ENCODE measurements around the gene PSEN1. TPM values are rescaled to one million over a fixed set of nuclear protein-coding genes. Genes with fewer than 3 reads are reported as not detected.
"Not testable (repeated sequence)": the region's sequence is repeated elsewhere in the genome, so short reads cannot be mapped to it uniquely, and the experiment has no call there.

Gene PSEN1
- polyA plus RNA-seq, 1 donor (not counting 4 experiments of a cell fraction or from before 2014, with no cell fraction given), result 32.6 TPM

DNA sequence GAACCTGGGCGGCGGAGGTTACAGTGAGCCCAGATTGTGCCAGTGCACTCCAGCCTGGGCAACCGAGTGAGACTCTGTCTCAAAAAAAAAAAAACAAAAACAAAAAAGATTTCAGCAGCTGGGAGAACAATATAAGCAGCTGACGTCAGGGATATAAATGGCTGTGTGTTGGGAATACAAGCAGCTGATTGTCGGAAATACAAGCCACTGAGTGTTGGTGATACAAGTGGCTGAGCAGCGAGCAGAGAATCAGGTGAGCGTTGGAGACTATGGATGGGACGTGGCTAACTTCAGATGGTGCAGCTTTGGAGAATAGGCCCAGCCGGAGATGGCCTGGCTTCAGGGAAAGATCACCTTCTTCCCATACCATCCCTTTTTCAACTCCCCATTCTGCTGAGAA lies 32.0 kb downstream of the PSEN1 start:
- no peaks in the 10 kb centered on the region for H3K79me2 ChIP-seq (ENCODE audit: control insufficient read depth, insufficient read depth, low read length)
- no peaks in the 10 kb centered on the region for H3K9me3 ChIP-seq (ENCODE audit: control insufficient read depth, low read depth, low read length)
- H3K4me2 ChIP-seq (ENCODE audit: control insufficient read depth, extremely low read depth, insufficient read depth, low read depth, low read length), result no peak overlapping the region
- dilution Hi-C loops (cut with MboI; ENCODE audit: extremely low pct_ligation_motif_present, low sequenced_read_pairs), result no loop called here
- no peak overlapping the region for H3K4me3 ChIP-seq (ENCODE audit: control insufficient read depth in 2 of 3, extremely low read depth in 1 of 3, insufficient read depth in 2 of 3, low read depth in 1 of 3, low read length in 3 of 3)
- no peaks in the 10 kb centered on the region for H3K27me3 ChIP-seq (ENCODE audit: control insufficient read depth, extremely low read depth, insufficient read depth, low read length)
- H2AFZ ChIP-seq (ENCODE audit: control insufficient read depth, low read length), result no peak overlapping the region
- peaks cover 6% of the 10 kb centered on the region for H3K4me1 ChIP-seq (ENCODE audit: control insufficient read depth, extremely low read depth, insufficient read depth, low read length)
- no peak for TF ChIP-seq EZH2 (IDR thresholded peaks at IDR 0.05; ENCODE audit: low read length)
- TF ChIP-seq, protein P1, sequence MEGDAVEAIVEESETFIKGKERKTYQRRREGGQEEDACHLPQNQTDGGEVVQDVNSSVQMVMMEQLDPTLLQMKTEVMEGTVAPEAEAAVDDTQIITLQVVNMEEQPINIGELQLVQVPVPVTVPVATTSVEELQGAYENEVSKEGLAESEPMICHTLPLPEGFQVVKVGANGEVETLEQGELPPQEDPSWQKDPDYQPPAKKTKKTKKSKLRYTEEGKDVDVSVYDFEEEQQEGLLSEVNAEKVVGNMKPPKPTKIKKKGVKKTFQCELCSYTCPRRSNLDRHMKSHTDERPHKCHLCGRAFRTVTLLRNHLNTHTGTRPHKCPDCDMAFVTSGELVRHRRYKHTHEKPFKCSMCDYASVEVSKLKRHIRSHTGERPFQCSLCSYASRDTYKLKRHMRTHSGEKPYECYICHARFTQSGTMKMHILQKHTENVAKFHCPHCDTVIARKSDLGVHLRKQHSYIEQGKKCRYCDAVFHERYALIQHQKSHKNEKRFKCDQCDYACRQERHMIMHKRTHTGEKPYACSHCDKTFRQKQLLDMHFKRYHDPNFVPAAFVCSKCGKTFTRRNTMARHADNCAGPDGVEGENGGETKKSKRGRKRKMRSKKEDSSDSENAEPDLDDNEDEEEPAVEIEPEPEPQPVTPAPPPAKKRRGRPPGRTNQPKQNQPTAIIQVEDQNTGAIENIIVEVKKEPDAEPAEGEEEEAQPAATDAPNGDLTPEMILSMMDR (optimal IDR thresholded peaks at IDR 0.05 in 1 of 3, IDR thresholded peaks at IDR 0.05 in 1 of 3, conservative IDR thresholded peaks at IDR 0.05 in 1 of 3; ENCODE audit: extremely low read depth in 1 of 3, insufficient read depth in 2 of 3, low read length in 3 of 3), result no peak
- H3K9ac ChIP-seq (ENCODE audit: control insufficient read depth, extremely low read depth, insufficient read depth, low read length), result no peak overlapping the region
- no peaks in the 10 kb centered on the region for H3K9me1 ChIP-seq (ENCODE audit: control insufficient read depth, extremely low read depth, insufficient read depth, low read length)
- DNase-seq (ENCODE audit: low read depth, low spot score) (no peak), FAIRE-seq (no peak)
- no peaks in the 10 kb centered on the region for H4K20me1 ChIP-seq (ENCODE audit: control insufficient read depth, extremely low read depth, insufficient read depth, low read length)
- peaks cover 20% of the 10 kb centered on the region in 2 experiments for H3K36me3 ChIP-seq (ENCODE audit: control insufficient read depth in 2 of 2, extremely low read depth in 1 of 2, insufficient read depth in 2 of 2, low read length in 2 of 2)
- no peak overlapping the region for H3K27ac ChIP-seq (ENCODE audit: control insufficient read depth, insufficient read depth, low read length)

DNA sequence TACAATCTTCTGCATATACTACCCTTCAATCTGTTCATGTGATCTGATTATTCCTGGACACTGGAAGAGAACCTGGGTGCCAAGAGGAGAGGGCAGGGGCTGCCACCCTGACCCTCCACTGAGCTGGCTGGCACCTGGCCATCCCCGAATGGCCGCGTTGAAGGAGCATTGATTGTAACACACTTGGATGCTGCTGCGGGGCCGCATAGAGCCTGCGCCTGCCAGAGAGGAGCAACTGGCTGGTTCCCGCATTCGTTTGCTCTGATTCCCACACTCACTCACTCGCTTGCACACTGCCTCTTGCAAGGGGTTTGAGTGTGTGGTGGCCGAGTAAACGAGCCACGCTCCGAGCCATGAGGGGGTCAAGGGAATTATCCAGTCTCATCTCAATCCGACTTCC lies 32.4 kb downstream of the PSEN1 start:
- Histone ChIP-seq H3K27me3 (ENCODE audit: control insufficient read depth, extremely low read depth, insufficient read depth, low read length) (no peaks in the 10 kb centered on the region), H3K9me1 (ENCODE audit: control insufficient read depth, extremely low read depth, insufficient read depth, low read length) (no peaks in the 10 kb centered on the region), H3K9me3 (ENCODE audit: control insufficient read depth, low read depth, low read length) (no peaks in the 10 kb centered on the region), H2AFZ (ENCODE audit: control insufficient read depth, low read length) (no peak overlapping the region), H3K4me3 (ENCODE audit: control insufficient read depth in 2 of 3, extremely low read depth in 1 of 3, insufficient read depth in 2 of 3, low read depth in 1 of 3, low read length in 3 of 3) (no peak overlapping the region), H4K20me1 (ENCODE audit: control insufficient read depth, extremely low read depth, insufficient read depth, low read length) (no peaks in the 10 kb centered on the region), H3K36me3 (ENCODE audit: control insufficient read depth in 2 of 2, extremely low read depth in 1 of 2, insufficient read depth in 2 of 2, low read length in 2 of 2) (peaks cover 20% of the 10 kb centered on the region in 2 experiments), H3K79me2 (ENCODE audit: control insufficient read depth, insufficient read depth, low read length) (no peaks in the 10 kb centered on the region), H3K4me2 (ENCODE audit: control insufficient read depth, extremely low read depth, insufficient read depth, low read depth, low read length) (no peak overlapping the region), H3K27ac (ENCODE audit: control insufficient read depth, insufficient read depth, low read length) (no peak overlapping the region), H3K4me1 (ENCODE audit: control insufficient read depth, extremely low read depth, insufficient read depth, low read length) (peaks cover 6% of the 10 kb centered on the region), H3K9ac (ENCODE audit: control insufficient read depth, extremely low read depth, insufficient read depth, low read length) (no peak overlapping the region)
- dilution Hi-C loops (cut with MboI; ENCODE audit: extremely low pct_ligation_motif_present, low sequenced_read_pairs), result no loop called here
- no peak for FAIRE-seq
- no peak for TF ChIP-seq EZH2 (IDR thresholded peaks at IDR 0.05; ENCODE audit: low read length)
- TF ChIP-seq, protein P1 (optimal IDR thresholded peaks at IDR 0.05 in 1 of 3, IDR thresholded peaks at IDR 0.05 in 1 of 3, conservative IDR thresholded peaks at IDR 0.05 in 1 of 3; ENCODE audit: extremely low read depth in 1 of 3, insufficient read depth in 2 of 3, low read length in 3 of 3), result no peak
- DNase-seq (ENCODE audit: low read depth, low spot score), result no peak

DNA sequence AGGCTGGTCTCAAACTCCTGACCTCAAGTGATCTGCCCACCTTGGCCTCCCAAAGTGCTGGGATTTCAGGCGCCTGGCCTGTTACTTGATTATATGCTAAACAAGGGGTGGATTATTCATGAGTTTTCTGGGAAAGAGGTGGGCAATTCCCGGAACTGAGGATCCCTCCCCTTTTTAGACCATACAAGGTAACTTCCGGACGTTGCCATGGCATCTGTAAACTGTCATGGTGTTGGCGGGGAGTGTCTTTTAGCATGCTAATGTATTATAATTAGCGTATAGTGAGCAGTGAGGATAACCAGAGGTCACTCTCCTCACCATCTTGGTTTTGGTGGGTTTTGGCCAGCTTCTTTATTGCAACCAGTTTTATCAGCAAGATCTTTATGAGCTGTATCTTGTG lies 33.5 kb downstream of the PSEN1 start:
- DNase-seq (ENCODE audit: low read depth, low spot score); H3K4me2 ChIP-seq (ENCODE audit: control insufficient read depth, extremely low read depth, insufficient read depth, low read depth, low read length); H4K20me1 ChIP-seq (ENCODE audit: control insufficient read depth, extremely low read depth, insufficient read depth, low read length); H3K4me1 ChIP-seq (ENCODE audit: control insufficient read depth, extremely low read depth, insufficient read depth, low read length); FAIRE-seq; H3K79me2 ChIP-seq (ENCODE audit: control insufficient read depth, insufficient read depth, low read length); H3K9ac ChIP-seq (ENCODE audit: control insufficient read depth, extremely low read depth, insufficient read depth, low read length); H3K27ac ChIP-seq (ENCODE audit: control insufficient read depth, insufficient read depth, low read length); dilution Hi-C loops (cut with MboI; ENCODE audit: extremely low pct_ligation_motif_present, low sequenced_read_pairs); H3K9me1 ChIP-seq (ENCODE audit: control insufficient read depth, extremely low read depth, insufficient read depth, low read length); H3K4me3 ChIP-seq (ENCODE audit: control insufficient read depth in 2 of 3, extremely low read depth in 1 of 3, insufficient read depth in 2 of 3, low read depth in 1 of 3, low read length in 3 of 3); H2AFZ ChIP-seq (ENCODE audit: control insufficient read depth, low read length); H3K9me3 ChIP-seq (ENCODE audit: control insufficient read depth, low read depth, low read length); H3K27me3 ChIP-seq (ENCODE audit: control insufficient read depth, extremely low read depth, insufficient read depth, low read length): not testable (repeated sequence)
- peaks cover 25 to 31% of the 10 kb centered on the region in 2 experiments for H3K36me3 ChIP-seq (ENCODE audit: control insufficient read depth in 2 of 2, extremely low read depth in 1 of 2, insufficient read depth in 2 of 2, low read length in 2 of 2)
